GM19043 (cell line): Measurements from ENCODE around the gene STOML1.
"Not testable (repeated sequence)": the region's sequence is repeated elsewhere in the genome, so short reads cannot be mapped to it uniquely, and the experiment has no call there.

Experiments
- ATAC-seq: cut with Tn5 transposase; IDR thresholded peaks from one replicate; pipeline ENCODE4 v1.9.1; 2021; ENCODE audit warnings: low read depth; ENCODE audit not compliant: unreplicated experiment

Gene STOML1

DNA sequence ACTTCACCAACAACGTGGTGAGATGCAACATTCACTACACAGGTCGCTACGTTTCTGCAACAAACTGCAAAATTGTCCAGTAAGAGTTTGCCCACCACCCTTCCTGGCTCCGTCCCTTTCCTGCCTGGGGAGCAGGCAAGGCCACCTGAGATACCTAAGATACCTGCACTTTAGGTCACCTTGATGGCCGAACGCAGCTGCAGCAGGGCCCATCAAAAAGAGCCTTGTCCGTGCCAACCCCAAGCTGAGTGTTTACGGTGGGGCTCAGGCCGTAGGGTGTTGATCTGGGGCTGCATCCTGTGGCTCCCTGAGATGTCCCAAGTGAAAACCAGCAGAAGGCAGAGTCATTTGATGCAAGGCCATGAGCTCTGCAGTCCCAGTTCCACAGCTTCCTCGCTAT lies 42.6 kb downstream of the STOML1 start:
- no peak for ATAC-seq

DNA sequence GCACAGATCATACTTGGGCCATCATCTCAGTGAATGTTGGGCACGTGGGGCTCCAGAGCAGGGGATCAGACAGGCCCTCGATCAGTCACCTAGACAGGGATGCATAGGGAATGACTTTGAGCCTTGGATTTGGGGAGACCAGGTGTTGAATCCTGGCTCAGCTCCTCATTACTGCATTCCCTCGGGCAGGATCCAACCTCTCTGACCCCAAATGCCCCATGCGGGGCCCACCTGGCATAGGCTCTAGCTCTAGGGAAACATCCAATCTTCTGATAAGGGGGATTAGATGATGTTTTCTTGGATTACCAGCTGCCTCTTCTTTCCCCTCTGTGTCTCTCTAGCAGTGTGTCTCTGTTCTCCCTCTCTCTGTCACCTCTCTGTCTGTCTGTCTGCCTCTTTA lies 43.1 kb downstream of the STOML1 start:
- ATAC-seq: no peak

DNA sequence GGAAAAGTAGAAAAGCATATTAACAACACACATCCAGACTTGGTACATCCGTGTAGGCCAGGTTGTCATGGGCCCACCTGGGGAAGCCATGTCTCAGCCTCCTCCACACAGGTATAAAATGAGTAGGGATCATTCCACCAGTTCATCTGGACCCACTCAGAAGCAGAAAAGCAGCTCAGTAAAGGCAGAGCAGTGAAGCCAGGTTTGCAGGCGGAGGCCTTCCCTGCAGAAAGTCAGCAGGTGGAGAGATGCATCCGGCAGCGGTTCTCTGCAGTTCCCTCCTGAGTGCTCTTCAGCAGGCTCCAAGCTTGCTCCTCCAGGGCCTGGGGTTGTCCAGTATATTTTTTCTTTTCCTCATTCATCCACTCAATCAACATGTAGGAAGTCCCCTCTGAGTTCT lies 43.7 kb downstream of the STOML1 start:
- no peak for ATAC-seq

DNA sequence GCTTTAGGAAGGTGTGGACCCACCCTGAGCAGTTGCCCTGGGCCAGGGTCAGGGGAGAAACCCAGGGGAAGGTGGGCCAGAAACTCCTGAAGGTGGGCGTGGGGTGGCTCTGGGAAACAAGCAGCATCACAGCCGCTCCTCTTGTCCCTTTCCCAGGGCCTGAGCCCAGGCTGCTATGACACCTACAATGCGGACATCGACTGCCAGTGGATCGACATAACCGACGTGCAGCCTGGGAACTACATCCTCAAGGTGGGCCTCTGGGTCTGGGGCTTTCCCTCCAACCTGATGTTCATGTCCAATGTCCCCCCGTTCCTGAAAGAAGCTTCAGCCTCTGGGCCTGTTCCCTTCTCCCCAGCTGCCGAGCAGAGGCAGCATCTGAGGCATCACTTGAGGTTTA lies 44.4 kb downstream of the STOML1 start:
- no peak for ATAC-seq

DNA sequence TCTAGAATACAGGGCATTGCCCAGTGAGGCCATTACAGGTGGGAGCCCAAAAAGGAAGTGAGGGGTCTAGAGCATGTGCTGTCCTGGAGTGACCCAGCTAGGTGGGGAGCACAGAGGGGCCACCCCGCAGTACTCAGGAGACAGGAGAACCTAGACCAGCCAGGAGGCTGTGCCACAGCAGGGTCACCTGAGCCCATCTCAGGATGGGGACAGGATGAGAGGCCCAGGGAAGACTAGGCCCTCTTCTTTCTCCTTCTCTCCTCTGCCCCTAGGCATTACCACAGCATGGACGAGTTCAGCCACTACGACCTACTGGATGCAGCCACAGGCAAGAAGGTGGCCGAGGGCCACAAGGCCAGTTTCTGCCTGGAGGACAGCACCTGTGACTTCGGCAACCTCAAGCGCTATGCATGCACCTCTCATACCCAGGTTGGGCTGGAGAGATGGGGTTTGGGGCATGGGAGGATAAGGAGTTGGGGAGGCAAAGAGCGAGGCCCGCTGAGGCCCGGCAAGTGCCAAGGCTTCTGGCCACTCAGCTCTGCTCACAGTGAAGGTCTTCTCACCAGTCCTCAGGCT lies 45.2 kb downstream of the STOML1 start:
- ATAC-seq: no peak

DNA sequence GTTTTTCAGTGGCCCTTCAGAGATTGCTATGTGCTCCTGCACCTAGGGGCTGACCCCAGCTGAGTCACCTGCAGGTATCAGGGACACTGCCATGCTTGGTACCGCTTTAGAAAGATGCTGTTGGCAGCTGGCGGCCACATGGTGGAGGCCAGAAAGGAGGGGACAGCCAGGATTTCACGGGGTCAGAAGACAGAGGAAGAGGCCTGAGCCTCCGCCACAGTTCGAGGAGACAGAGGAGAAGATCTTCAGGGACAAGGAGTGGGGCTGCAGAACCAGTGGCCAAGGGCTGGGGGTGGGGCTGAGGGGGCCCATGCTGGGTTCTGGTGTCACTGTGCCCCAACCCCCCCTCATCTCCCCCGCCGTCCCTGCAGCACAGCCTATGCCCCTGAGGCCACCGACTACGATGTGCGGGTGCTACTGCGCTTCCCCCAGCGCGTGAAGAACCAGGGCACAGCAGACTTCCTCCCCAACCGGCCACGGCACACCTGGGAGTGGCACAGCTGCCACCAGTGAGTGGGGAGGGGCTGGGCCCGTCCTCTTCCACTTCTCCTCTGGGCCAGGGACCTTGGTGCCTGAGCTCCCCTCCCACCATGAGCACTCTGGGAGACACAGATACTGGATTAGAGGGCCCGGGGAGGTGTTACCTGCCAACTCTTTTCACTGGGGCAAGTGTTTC lies 45.9 kb downstream of the STOML1 start:
- ATAC-seq: no peak

DNA sequence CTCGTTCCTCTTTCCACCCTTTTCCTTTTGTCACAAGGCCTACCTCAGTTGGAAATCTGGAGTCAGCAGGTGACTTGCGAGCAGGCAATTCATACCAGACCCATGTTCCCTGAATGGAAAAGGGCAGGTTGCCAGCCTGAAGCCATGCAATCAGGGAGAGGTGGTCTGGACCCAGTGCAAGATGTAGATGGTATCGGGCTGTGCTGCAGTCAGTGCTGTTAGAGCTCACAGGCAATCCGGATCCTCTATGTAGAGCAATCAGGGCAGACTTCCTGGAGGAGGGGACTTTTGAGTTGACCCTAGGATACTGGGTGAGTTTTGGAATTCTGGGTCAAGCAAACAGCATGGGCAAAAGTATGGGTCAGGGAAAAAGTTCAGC lies 47.0 kb downstream of the STOML1 start:
- ATAC-seq: no peak

DNA sequence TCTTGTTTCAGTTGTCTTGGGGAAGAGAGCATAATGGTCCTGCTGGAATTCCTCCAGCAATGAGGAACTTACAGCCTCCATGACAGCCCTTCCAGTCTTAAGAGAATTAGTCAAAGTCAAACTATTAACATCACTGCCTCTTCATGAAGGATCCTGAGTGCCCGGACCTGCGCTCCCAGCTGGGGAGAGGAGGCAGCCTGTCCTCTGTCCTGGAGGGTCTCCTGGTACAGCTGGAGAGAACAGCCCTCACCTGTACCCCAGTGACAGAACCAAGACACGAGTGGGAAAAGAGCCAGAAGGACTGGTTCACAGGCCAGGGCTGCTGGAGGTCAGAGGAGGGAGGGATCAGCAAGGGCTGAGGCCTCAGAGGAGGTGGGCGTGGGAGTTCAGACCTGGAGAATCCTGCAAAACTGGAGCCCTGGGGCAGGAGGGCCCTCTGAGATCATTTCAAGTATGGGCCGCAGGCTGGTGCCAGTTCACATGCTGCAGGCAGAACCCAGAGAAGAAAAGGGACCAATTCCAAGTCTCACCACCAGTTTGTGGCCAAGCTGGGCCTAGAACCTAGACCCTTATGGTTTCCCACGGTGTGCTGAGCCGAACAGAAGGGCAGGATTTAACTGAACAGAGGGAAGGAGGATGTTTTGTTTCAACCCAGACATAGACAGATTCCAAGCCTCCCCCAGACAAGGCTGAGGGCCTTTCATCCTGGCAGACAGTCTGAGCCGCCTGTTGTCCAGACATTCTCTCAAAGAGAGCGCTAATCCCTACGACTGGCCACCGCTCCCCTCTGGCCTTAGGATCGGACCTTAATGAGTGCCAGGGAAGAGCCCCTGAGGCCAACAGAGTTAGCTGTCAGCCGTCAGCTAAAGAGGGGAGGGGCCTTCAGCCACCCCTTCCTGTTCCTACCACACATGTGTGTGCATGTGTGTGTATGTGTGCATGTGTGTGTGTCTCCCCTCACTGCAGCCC lies 47.6 kb downstream of the STOML1 start:
- no peak for ATAC-seq

DNA sequence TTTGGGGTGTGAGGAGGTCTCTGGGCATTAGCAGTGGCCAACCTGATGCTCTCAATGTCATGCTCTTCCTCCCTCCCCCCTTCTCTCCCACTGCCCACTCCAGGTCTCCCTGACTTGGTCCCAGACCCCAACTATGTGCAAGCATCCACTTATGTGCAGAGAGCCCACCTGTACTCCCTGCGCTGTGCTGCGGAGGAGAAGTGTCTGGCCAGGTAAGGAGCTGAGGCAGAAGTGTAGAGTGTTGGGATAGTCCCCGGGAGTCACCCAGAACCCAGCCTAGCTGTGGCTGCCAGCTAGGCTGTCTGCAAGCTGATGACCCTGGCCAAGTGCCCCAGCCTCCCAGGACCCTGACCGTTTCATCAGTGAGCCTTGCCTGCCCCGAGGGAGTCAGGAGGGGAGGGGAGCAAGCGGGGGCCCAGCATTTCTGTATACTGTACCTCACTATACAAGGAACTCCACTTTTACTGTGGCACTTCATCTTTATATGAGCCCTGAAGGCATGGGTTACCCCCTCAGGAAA lies 49.3 kb downstream of the STOML1 start:
- no peak for ATAC-seq

DNA sequence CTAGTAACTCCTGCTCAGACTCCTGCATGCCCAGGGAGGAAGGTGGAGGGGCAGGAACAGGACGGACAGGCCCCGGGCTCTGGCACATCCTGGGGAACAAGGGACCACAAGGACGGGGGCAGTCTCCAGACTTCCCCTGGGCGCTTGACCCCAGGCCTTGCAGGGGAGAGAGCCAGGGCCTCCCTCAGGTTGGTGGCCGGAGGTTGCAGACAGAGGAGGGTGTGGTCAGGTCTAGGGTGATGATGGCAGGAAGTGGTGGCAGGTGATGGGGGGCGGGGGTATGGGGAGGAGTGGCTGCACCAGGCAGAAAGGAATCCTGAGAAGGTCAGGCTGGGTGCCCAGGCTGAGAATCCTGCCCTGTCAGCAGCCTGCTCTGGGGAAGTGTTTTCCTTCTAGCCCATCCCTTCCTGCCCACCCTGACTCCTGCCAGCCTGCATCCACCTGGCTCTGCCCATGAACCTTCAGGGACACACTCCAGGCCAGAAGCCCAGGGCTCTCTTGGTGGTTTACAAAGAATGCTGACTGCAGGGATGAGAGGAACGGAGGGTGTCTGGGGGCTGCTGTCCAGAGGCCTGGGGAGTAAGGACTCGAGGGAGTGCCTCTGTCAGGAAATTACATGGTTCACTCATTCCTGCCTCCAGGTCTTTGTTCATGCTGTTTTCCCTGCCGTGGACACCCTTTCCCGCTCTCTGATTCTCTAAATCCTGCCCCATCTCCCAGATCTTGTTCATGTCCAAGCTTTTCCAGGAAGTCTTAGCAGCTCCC lies 50.0 kb downstream of the STOML1 start:
- ATAC-seq: no peak

DNA sequence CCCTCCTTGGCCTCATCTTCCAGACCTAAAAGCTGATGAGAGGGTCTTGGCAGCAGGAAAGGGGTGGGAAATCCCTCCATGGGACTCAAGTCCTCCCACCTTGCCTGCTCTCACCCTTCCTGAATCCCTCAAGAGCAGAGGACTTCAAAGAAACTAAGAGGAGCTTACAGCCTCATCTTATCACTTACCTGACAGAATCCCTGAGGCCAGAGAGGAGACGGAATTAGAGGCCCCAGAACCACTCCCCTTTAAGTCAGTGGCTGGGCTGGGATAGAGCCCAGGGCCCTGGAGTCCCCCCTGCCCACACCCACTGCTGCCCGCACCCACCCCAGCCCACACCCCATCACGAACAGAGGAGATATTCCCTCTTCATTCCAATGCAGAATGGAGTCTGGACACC lies 50.6 kb downstream of the STOML1 start:
- ATAC-seq: no peak

DNA sequence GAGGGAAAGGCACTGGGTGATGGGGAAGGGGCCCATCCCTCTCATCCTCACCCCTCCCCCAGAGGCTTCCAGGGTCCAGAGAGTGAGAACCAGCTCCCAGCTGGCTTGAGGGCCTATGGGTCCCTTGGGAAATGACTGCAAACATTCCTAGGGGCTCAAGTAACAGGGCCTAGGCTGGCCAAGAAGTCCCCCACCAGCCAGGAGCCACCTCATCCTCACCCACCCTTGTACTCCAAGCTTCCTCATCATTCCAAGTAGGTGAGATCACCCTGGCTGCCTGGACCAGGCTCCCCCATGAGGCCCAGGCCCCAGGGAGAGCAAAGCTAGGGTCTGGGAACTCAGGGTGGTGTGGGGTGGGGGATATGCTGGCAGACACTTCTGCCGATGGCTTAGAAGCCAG lies 51.1 kb downstream of the STOML1 start:
- no peak for ATAC-seq

DNA sequence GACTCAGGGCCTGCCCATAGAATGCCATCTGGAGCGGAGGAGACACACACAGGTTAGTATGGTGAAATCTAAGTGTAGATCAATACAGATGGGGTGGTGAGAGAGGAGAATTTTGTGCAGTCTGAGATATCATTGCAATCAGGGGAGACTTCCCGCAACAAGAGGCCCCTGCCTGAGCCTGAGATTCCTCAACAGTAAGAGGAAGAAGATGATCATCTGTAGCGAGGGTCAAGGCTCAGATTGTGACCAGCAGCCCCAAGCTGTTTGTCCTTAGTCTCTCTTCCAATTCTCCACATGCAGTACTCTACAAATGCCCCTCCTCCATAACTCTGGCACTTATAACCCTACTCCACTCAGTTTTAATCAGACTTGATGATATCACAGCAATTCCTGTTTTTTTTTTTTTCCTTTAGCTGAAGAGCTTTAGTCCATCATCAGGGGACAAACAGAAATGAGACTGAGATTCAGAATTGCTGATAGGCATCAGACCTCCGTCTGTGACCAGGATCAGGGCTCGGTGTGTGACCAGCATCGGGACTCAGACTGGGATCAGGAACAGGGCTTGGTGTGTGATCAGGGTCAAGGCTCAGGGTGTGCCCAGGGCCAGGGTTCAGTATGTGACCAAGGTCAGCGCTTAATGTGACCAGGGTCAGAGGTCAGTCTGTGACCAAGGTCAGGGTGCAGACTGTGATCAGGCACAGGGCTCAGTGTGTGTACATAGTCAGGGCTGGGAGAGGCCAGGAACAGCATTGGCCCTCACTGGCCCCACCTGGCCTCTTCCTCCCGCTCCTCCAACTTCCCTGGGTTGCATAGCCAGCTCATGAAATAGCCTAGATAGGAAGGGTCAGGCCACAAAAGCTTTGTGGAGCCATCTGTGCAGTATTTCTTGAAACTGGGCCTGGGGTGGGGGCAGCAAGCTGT lies 51.8 kb downstream of the STOML1 start:
- no peak for ATAC-seq

DNA sequence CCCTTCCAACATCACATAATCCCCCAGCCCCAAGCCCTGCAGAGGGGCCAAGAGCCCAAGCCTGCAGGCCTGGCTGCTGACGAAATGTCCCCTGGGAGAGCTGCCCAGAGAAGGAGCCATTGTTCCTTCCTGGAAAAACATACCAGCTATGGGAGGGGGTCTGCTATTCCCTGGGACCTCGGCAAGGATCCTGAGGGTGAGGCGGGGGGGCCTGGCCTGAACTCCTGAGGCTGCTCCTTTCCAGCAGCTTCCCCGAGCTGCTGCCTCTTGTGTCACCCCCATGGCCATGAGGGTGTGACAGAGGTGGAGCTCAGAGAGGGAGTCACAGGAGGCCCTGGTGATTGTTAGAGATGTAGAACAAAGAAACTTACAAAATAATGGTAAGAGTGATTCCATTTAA lies 53.0 kb downstream of the STOML1 start:
- ATAC-seq: no peak

DNA sequence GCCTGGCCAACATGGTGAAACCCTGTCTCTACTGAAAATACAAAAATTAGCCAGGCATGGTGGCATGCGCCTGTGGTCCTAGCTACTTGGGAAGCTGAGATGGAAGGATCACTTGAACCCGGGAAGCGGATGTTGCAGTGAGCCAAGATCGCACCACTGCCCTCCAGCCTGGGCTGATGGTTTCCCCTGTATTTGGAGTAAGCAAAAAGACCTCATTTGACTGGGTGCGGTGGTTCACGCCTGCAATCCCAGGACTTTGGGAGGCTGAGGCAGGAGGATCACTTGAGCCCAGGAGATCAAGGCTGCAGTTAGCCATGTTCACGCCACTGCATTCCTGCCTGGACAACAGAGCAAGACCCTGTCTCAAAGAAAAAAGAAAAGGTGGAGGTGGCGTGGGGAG lies 53.6 kb downstream of the STOML1 start:
- not testable (repeated sequence) for ATAC-seq

DNA sequence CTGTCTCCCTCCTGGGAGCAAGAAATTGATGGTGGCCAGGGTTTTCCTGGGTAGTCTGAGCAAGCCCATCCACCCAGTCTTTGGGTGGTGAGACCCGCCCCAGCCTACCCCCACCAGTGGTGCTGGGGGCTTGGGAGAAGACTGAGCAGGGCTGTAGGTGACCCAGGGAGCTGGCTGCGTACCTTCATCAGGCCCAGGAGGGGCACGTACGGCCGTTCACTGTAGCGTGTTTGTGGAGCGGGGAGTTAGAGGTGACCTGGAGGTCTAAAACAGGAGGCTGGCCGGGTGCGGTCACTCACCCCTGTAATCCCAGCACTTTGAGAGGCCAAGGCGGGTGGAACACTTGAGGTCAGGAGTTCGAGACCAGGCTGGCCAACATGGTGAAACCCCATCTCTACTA lies 54.4 kb downstream of the STOML1 start:
- ATAC-seq: no peak

DNA sequence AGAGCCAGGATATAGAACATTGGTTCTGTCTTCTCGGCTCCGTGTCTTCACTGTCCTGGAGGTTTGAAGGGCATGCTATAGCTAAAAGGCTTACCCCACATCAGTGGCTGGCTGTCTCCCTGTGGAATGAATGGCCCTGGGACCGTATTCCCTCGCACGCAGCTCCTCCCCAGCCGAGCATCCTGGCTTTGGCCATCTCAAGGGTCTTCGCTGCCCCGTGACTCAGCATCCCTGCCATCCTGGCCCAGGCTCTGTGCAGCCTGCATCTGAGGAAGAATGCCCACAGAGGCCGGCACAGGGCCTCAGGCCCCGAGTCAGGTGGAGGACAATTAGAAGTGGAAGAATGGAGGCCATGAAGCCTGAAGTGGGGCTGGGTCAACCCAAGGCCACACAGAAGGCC lies 54.8 kb downstream of the STOML1 start:
- ATAC-seq: no peak

DNA sequence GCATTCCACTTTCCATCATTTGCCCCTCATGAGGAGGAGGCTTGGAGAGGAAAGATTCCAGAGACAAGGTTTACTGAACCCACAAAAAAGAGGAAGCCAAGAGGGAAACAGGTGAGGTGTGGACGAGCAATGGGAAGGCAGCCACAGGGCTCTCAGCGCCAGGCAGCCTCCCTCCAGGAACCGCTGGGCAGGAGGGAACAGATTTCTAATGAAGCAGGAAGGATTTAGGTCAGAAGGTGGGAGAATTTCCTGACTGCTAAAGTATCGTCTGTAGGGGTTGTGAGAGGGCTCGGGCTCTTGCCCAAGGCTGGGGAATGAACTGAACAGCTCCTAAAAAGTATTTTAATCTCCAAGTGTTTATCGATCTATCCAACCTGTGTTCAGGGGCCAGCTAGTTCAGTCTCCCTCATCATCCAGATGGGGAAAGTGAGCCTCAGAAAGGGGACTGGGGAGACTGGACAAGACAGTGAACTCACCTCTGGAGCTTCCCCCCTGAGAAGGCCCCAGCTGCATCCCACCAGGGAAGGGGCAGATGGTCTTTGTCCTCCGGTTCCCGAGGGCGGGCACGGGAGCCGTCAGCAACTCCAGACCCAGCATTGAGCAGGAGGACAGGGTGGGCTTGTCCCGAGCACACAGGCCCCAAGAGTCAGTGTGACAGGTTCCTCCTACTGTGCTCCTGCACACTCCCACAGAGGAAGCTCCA lies 55.4 kb downstream of the STOML1 start:
- ATAC-seq: no peak

DNA sequence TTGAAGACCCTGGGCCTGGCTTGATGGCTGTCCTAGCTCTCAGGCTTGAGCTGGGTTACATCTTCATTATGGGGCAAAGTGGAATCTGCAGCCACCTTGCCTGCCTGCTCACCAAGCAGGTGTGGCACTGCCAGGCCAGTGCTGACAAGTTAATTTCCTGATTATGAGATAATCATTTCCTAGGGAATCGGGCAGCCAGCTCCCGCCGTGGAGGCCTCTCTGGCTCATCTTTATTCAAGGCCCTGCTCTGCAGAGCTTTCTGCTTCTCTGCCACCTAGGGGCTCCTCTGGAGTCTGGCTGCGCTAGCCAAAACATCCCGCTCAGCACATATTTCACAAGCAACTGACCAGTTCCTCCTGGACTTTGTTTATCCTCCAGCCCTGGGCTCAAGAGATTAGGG lies 55.9 kb downstream of the STOML1 start:
- ATAC-seq: no peak
